KOPT-K1 (cell line): ENCODE measurements around the gene FBXL13.
"Not testable (repeated sequence)": the region's sequence is repeated elsewhere in the genome, so short reads cannot be mapped to it uniquely, and the experiment has no call there.

ENCODE experiments used
- H3K27ac ChIP-seq: fragments of 200-600 bp; sonication (generic); 2 replicates; pipeline ENCODE4 v1.5.1; 2016; ENCODE audit warnings: antibody characterized with exemption, mild to moderate bottlenecking, low read depth, low read length; ENCODE audit not compliant: poor library complexity, severe bottlenecking
- H3K36me3 ChIP-seq: fragments of 200-600 bp; sonication (generic); 2 replicates; pipeline ENCODE4 v1.5.1; 2017; ENCODE audit warnings: antibody characterized with exemption, mild to moderate bottlenecking, low read length, moderate library complexity; ENCODE audit not compliant: insufficient read depth
- H3K9me3 ChIP-seq: fragments of 200-600 bp; sonication (generic); 2 replicates; pipeline ENCODE4 v1.5.1; 2017; ENCODE audit warnings: antibody characterized with exemption, low read length, mild to moderate bottlenecking; ENCODE audit not compliant: insufficient read depth, poor library complexity, severe bottlenecking

FBXL13 gene

GRCh38 chr7:102934239-102934638 lies 140.4 kb downstream of the FBXL13 start:
- Histone ChIP-seq H3K36me3 (no peaks in the 10 kb centered on the region), H3K9me3 (no peaks in the 10 kb centered on the region), H3K27ac (no peak overlapping the region)

GRCh38 chr7:102933763-102934162 lies 140.8 kb downstream of the FBXL13 start:
- H3K36me3 ChIP-seq: no peaks in the 10 kb centered on the region
- no peak overlapping the region for H3K27ac ChIP-seq
- no peaks in the 10 kb centered on the region for H3K9me3 ChIP-seq

GRCh38 chr7:102931757-102932156 lies 142.8 kb downstream of the FBXL13 start:
- H3K36me3 ChIP-seq: no peaks in the 10 kb centered on the region
- no peak overlapping the region for H3K27ac ChIP-seq
- H3K9me3 ChIP-seq: no peaks in the 10 kb centered on the region

GRCh38 chr7:102927312-102927933 lies 147.2 kb downstream of the FBXL13 start:
- Histone ChIP-seq H3K36me3 (no peaks in the 10 kb centered on the region), H3K9me3 (no peaks in the 10 kb centered on the region), H3K27ac (no peak overlapping the region)

GRCh38 chr7:102926783-102927140 lies 147.8 kb downstream of the FBXL13 start:
- Histone ChIP-seq H3K27ac (no peak overlapping the region), H3K9me3 (no peaks in the 10 kb centered on the region), H3K36me3 (no peaks in the 10 kb centered on the region)

GRCh38 chr7:102925976-102926782 lies 148.4 kb downstream of the FBXL13 start:
- no peaks in the 10 kb centered on the region for H3K36me3 ChIP-seq
- H3K27ac ChIP-seq: no peak overlapping the region
- no peaks in the 10 kb centered on the region for H3K9me3 ChIP-seq

- Histone ChIP-seq H3K9me3 (no peaks in the 10 kb centered on the region), H3K36me3 (no peaks in the 10 kb centered on the region), H3K27ac (no peak overlapping the region)
Observed at GRCh38 chr7:102918845-102919244, 155.8 kb downstream of the FBXL13 start.

- Histone ChIP-seq H3K36me3 (no peaks in the 10 kb centered on the region), H3K27ac (no peak overlapping the region), H3K9me3 (no peaks in the 10 kb centered on the region)
Observed at GRCh38 chr7:102917436-102918353, 156.9 kb downstream of the FBXL13 start.

- Histone ChIP-seq H3K36me3 (no peaks in the 10 kb centered on the region), H3K27ac (no peak overlapping the region), H3K9me3 (no peaks in the 10 kb centered on the region)
Observed at GRCh38 chr7:102916881-102917280, 157.7 kb downstream of the FBXL13 start.

- no peaks in the 10 kb centered on the region for H3K9me3 ChIP-seq
- no peaks in the 10 kb centered on the region for H3K36me3 ChIP-seq
- H3K27ac ChIP-seq: no peak overlapping the region
Observed at GRCh38 chr7:102916426-102916825, 158.2 kb downstream of the FBXL13 start.

- Histone ChIP-seq H3K27ac (no peak overlapping the region), H3K9me3 (no peaks in the 10 kb centered on the region), H3K36me3 (no peaks in the 10 kb centered on the region)
Observed at GRCh38 chr7:102914585-102914984, 160.0 kb downstream of the FBXL13 start.

- no peak overlapping the region for H3K27ac ChIP-seq
- H3K9me3 ChIP-seq: no peaks in the 10 kb centered on the region
- H3K36me3 ChIP-seq: no peaks in the 10 kb centered on the region
Observed at GRCh38 chr7:102913826-102914225, 160.8 kb downstream of the FBXL13 start.

GRCh38 chr7:102912742-102913141 lies 161.9 kb downstream of the FBXL13 start, which contains the start of gene LRRC17:
LRRC17 (plus strand) TSS chr7:102913000; CDS start chr7:102933914, 20,914 bp downstream.
- no peak within 1 kb of the TSS for H3K27ac ChIP-seq
- H3K9me3 ChIP-seq: peaks cover 9% of the 10 kb centered on the region
- no peaks in the 10 kb centered on the region for H3K36me3 ChIP-seq

- no peak overlapping the region for H3K27ac ChIP-seq
- H3K9me3 ChIP-seq: peaks cover 12% of the 10 kb centered on the region
- no peaks in the 10 kb centered on the region for H3K36me3 ChIP-seq
Observed at GRCh38 chr7:102908676-102909075, 165.9 kb downstream of the FBXL13 start.

- not testable (repeated sequence) for H3K27ac ChIP-seq, H3K36me3 ChIP-seq
- peaks cover 11% of the 10 kb centered on the region for H3K9me3 ChIP-seq
Observed at GRCh38 chr7:102903576-102903975, 171.0 kb downstream of the FBXL13 start.
